Measurements from ENCODE around the gene LIM2.

GRCh38 chr19:51342631-51343569 is 44.9 kb downstream of the LIM2 start:
- TF ChIP-seq CTCF (IDR thresholded peaks at IDR 0.05; ENCODE audit: poor library complexity) (no peak), EZH2phosphoT487 (IDR thresholded peaks at IDR 0.05; ENCODE audit: low read depth, severe bottlenecking, unreplicated experiment) (no peak)
